ENCODE data around the gene AKT1. TPM values are rescaled to one million over a fixed set of nuclear protein-coding genes. Genes with fewer than 3 reads are reported as not detected.

Gene AKT1
- total RNA-seq (100 to 1,000 TPM; 109 to 180 (median 126) TPM), polyA plus RNA-seq (100 to 1,000 TPM in 2 of 3 donors, 10 to 100 TPM in 1; 86.2 to 116 (median 102) TPM)

- Histone ChIP-seq H3K27me3 (no peaks in the 10 kb centered on the region), H3K4me3 (peak within 1 kb of the TSS; percentile 54 to 94 (median 92)), H3K9me3 (no peaks in the 10 kb centered on the region), H3K27ac (peak within 1 kb of the TSS; percentile 94 to 100 (median 98)), H3K36me3 (peaks cover 4 to 23% (median 13%) of the 10 kb centered on the region in 4 donors), H3K4me1 (peaks cover 0 to 52% (median 47%) of the 10 kb centered on the region in 4 donors)
- TF ChIP-seq POLR2AphosphoS5 (IDR thresholded peaks at IDR 0.05) (no peak), CTCF (IDR thresholded peaks at IDR 0.05) (no peak), EP300 (IDR thresholded peaks at IDR 0.05) (no peak), POLR2A (IDR thresholded peaks at IDR 0.05) (no peak)
- 0 to 1% methylated on average over 123 of the region's 124 CpGs for WGBS, 2 donors
- intact Hi-C loops (cut with DNase I): loop anchor here (2.0 kb wide), 1 partner anchor 42 kb away; the partner anchor contains the start of gene SIVA1
- no peak for DNase-seq
Measured at GRCh38 chr14:104794993-104795780, at the start of gene AKT1. Gene AKT1, minus strand, starts transcription at chr14:104795748. Its CDS starts 3,105 bp downstream, at chr14:104792643.

GRCh38 chr14:104845033-104845666, 49.6 kb upstream of the AKT1 start:
- H3K4me3 ChIP-seq: no peak overlapping the region
- no peak overlapping the region for H3K27ac ChIP-seq
- no peaks in the 10 kb centered on the region for H3K36me3 ChIP-seq
- H3K27me3 ChIP-seq: peaks cover 14 to 56% (median 34%) of the 10 kb centered on the region in 3 donors
- TF ChIP-seq POLR2AphosphoS5 (IDR thresholded peaks at IDR 0.05): no peak
- TF ChIP-seq CTCF (IDR thresholded peaks at IDR 0.05): no peak
- no peak for TF ChIP-seq POLR2A (IDR thresholded peaks at IDR 0.05)
- TF ChIP-seq EP300 (IDR thresholded peaks at IDR 0.05): no peak
- H3K9me3 ChIP-seq: no peaks in the 10 kb centered on the region
- H3K4me1 ChIP-seq: peaks cover 0 to 19% (median 18%) of the 10 kb centered on the region in 4 donors
- DNase-seq: peak; percentile 58
- 85 to 88% methylated on average over 4 of the region's 4 CpGs for WGBS, 2 donors
- intact Hi-C loops (cut with DNase I): no loop called here

GRCh38 chr14:104844306-104845032, 48.9 kb upstream of the AKT1 start:
- peaks cover 0 to 19% (median 18%) of the 10 kb centered on the region in 4 donors for H3K4me1 ChIP-seq
- H3K4me3 ChIP-seq: peak overlapping the region in 3 of 4 donors; percentile 31 to 46 (median 44)
- TF ChIP-seq EP300 (IDR thresholded peaks at IDR 0.05) (no peak), CTCF (IDR thresholded peaks at IDR 0.05) (no peak), POLR2AphosphoS5 (IDR thresholded peaks at IDR 0.05) (no peak), POLR2A (IDR thresholded peaks at IDR 0.05) (no peak)
- intact Hi-C loops (cut with DNase I): no loop called here
- peak; percentile 61 for DNase-seq
- no peaks in the 10 kb centered on the region for H3K9me3 ChIP-seq
- H3K27me3 ChIP-seq: peaks cover 14 to 56% (median 34%) of the 10 kb centered on the region in 3 donors
- WGBS, 2 donors: 11 to 14% methylated on average over 27 of the region's 27 CpGs
- no peaks in the 10 kb centered on the region for H3K36me3 ChIP-seq
- no peak overlapping the region for H3K27ac ChIP-seq

- no peak overlapping the region for H3K27ac ChIP-seq
- TF ChIP-seq CTCF (IDR thresholded peaks at IDR 0.05) (no peak), EP300 (IDR thresholded peaks at IDR 0.05) (no peak), POLR2A (IDR thresholded peaks at IDR 0.05) (no peak), POLR2AphosphoS5 (IDR thresholded peaks at IDR 0.05) (no peak)
- H3K27me3 ChIP-seq: peaks cover 14 to 56% (median 34%) of the 10 kb centered on the region in 3 donors
- H3K4me3 ChIP-seq: peak overlapping the region in 3 of 4 donors; percentile 31 to 46 (median 44)
- 1 to 2% methylated on average over 69 of the region's 69 CpGs for WGBS, 2 donors
- peak; percentile 65 for DNase-seq
- H3K4me1 ChIP-seq: peaks cover 0 to 19% (median 18%) of the 10 kb centered on the region in 4 donors
- intact Hi-C loops (cut with DNase I): no loop called here
- no peaks in the 10 kb centered on the region for H3K9me3 ChIP-seq
- H3K36me3 ChIP-seq: no peaks in the 10 kb centered on the region
Measured at GRCh38 chr14:104843442-104844305, 48.1 kb upstream of the AKT1 start.
